ENCODE measurements around the gene ASIC4. TPM values are rescaled to one million over a fixed set of nuclear protein-coding genes. Genes with fewer than 3 reads are reported as not detected.

Gene ASIC4
- total and polyA plus RNA-seq, 9 of the 15 experiments (the other 6 are each of a cell fraction or from before 2014, with no cell fraction given), result 0.07 to 19.2 (median 4.8) TPM

DNA sequence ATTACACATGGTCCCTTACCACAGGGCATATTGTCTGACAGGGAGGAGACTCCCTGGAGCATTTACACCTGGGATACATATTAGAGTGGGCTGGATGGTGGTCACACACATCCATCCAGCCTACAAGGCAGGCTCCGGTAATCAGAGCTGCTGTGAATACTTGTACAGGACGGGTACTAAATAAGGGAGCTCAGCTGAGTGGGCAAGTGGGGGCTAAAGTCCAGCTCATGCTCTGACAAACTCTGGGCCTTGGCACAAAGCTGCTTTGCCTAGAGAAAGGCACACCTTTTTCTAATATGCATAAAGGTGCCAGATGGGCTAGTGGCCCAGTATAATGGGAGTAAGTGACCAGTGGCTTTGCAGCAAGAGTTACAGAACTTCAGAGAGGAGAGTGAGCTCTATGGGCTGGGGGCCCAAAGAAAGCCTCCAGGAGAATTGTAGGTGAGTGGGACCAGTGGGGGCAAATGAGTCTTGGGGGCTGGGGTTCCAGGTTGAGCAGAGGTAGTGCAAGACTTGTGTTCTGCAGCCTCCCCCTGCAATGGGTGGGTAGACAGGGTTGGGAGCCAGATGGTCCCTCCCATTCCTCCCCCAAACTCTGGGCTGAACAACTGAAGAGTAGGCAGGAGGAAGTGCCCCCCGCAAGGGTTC, 31.1 kb downstream of the ASIC4 start:
- Histone ChIP-seq H3K27ac (ENCODE audit: extremely low read depth, low read depth, low read length) (no peak overlapping the region), H3K27me3 (ENCODE audit: control insufficient read depth in 2 of 2, insufficient read depth in 2 of 2, low read length in 2 of 2) (no peaks in the 10 kb centered on the region), H3K9me3 (replicated peaks; ENCODE audit: control insufficient read depth, insufficient read depth, low read depth, low read length) (no peaks in the 10 kb centered on the region), H3K36me3 (ENCODE audit: control insufficient read depth, insufficient read depth, low read length) (peaks cover 11% of the 10 kb centered on the region; the same call in 2 of the 3 replicates), H4K20me1 (replicated peaks; ENCODE audit: control insufficient read depth, insufficient read depth, low read length) (peaks cover 9% of the 10 kb centered on the region; the same call in 1 of the 2 replicates), H3K4me1 (replicated peaks in 1 of 2; ENCODE audit: control insufficient read depth in 2 of 2, insufficient read depth in 2 of 2, low read length in 2 of 2) (peaks cover 0 to 40% of the 10 kb centered on the region in 2 experiments; a peak in 3 of 5 replicates), H3K9me1 (ENCODE audit: control insufficient read depth, insufficient read depth, low read length) (no peaks in the 10 kb centered on the region), H2AFZ (ENCODE audit: low read depth, low read length) (no peak overlapping the region), H3K4me3 (no peak overlapping the region), H3K4me2 (ENCODE audit: insufficient read depth, low read length) (no peak overlapping the region), H3K9ac (ENCODE audit: insufficient read depth in 1 of 2, low read depth in 2 of 2, low read length in 2 of 2) (no peak overlapping the region), H3K79me2 (ENCODE audit: control insufficient read depth, insufficient read depth, low read length) (peaks cover 17% of the 10 kb centered on the region)
- FAIRE-seq (no peak), ATAC-seq (no peak), DNase-seq (ENCODE audit: extremely low read depth in 1 of 4, low spot score in 3 of 4) (no peak)
- WGBS (ENCODE audit: insufficient coverage, low coverage, missing lambda C conversion rate), result 61% methylated on average over 3 of the region's 3 CpGs
- ChIA-PET POLR2A (interaction anchor here (0.9 kb wide), 1 partner anchor 142 kb away, joined by 4 read pairs; no protein-coding TSS in a partner anchor), CTCF (ENCODE audit: low intra/inter-chr PET ratio) (no interaction called here)
- in situ Hi-C loops (cut with MboI), result loop anchor here (10.0 kb wide), 1 partner anchor 149 kb away; no protein-coding TSS in a partner anchor
- TF ChIP-seq KLF1 (tag; IDR thresholded peaks at IDR 0.05) (no peak), CREB3L1 (IDR thresholded peaks at IDR 0.05; ENCODE audit: borderline replicate concordance, low read depth) (no peak), ZNF764 (CRISPR knock-in tag; IDR thresholded peaks at IDR 0.05; ENCODE audit: low read depth) (no peak), USF2 (CRISPR knock-in tag; IDR thresholded peaks at IDR 0.05) (no peak), NFXL1 (CRISPR knock-in tag; IDR thresholded peaks at IDR 0.05) (no peak), USF1 (CRISPR knock-in tag; IDR thresholded peaks at IDR 0.05) (no peak), RBM22 (IDR thresholded peaks at IDR 0.05; ENCODE audit: low read depth, low read length, poor library complexity, severe bottlenecking) (no peak), ESRRA (IDR thresholded peaks at IDR 0.05; ENCODE audit: borderline replicate concordance, low read depth) (no peak), ZBTB33 (CRISPR knock-in tag; IDR thresholded peaks at IDR 0.05) (no peak), CREM (IDR thresholded peaks at IDR 0.05; ENCODE audit: low read depth) (no peak)
- TF ChIP-seq, protein P1, sequence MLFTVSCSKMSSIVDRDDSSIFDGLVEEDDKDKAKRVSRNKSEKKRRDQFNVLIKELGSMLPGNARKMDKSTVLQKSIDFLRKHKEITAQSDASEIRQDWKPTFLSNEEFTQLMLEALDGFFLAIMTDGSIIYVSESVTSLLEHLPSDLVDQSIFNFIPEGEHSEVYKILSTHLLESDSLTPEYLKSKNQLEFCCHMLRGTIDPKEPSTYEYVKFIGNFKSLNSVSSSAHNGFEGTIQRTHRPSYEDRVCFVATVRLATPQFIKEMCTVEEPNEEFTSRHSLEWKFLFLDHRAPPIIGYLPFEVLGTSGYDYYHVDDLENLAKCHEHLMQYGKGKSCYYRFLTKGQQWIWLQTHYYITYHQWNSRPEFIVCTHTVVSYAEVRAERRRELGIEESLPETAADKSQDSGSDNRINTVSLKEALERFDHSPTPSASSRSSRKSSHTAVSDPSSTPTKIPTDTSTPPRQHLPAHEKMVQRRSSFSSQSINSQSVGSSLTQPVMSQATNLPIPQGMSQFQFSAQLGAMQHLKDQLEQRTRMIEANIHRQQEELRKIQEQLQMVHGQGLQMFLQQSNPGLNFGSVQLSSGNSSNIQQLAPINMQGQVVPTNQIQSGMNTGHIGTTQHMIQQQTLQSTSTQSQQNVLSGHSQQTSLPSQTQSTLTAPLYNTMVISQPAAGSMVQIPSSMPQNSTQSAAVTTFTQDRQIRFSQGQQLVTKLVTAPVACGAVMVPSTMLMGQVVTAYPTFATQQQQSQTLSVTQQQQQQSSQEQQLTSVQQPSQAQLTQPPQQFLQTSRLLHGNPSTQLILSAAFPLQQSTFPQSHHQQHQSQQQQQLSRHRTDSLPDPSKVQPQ (CRISPR knock-in tag; IDR thresholded peaks at IDR 0.05; ENCODE audit: borderline replicate concordance), result no peak
- BruUV-seq (replicated peaks), result no TSS peak
- intact Hi-C loops (cut with micrococcal nuclease), result loop anchor here (2.0 kb wide), 1 partner anchor 25 kb away; the partner anchor contains the start of gene OBSL1

Measured in K562 (cell line).